HepG2 (cell line): ENCODE results near the gene HDGFL2. TPM values are rescaled to one million over a fixed set of nuclear protein-coding genes. Genes with fewer than 3 reads are reported as not detected.

Source experiments
- CHD2 ChIP-seq: IDR thresholded peaks from 2 replicates; pipeline ENCODE4 v1.6.1; 2011; ENCODE audit warnings: low read depth, low read length, improper control_type of control experiment
- HNRNPUL1 ChIP-seq: fragments of 200-400 bp; formaldehyde crosslinking; IDR thresholded peaks from 2 replicates; pipeline ENCODE4 v1.6.1; 2017; ENCODE audit warnings: low read depth, mild to moderate bottlenecking, low read length, moderate library complexity
- MZF1 ChIP-seq: sonication (generic); formaldehyde crosslinking; IDR thresholded peaks from 2 replicates; pipeline ENCODE4 v1.8.1; 2023; ENCODE audit warnings: mild to moderate bottlenecking, missing genetic modification reagents, borderline replicate concordance
- RBAK ChIP-seq: sonication (generic); formaldehyde crosslinking; IDR thresholded peaks from 2 replicates; pipeline ENCODE4 v1.5.1; 2020; ENCODE audit warnings: mild to moderate bottlenecking, missing genetic modification reagents
- U2AF1 ChIP-seq: fragments of 200-400 bp; formaldehyde crosslinking; optimal IDR thresholded peaks from 2 replicates; pipeline ENCODE3; 2017; ENCODE audit warnings: mild to moderate bottlenecking, low read depth, low read length
- ZFY ChIP-seq: sonication (generic); formaldehyde crosslinking; IDR thresholded peaks from 2 replicates; pipeline ENCODE4 v1.4.0; 2020; ENCODE audit warnings: missing genetic modification reagents
- ZMYM2 ChIP-seq: sonication (generic); formaldehyde crosslinking; IDR thresholded peaks from 2 replicates; pipeline ENCODE4 v1.8.0; 2022; ENCODE audit warnings: mild to moderate bottlenecking, missing genetic modification reagents
- ZNF616 ChIP-seq: sonication (generic); formaldehyde crosslinking; IDR thresholded peaks from 2 replicates; pipeline ENCODE4 v1.5.0; 2020; ENCODE audit warnings: low read depth, mild to moderate bottlenecking, missing genetic modification reagents
- ZNF776 ChIP-seq: sonication (generic); formaldehyde crosslinking; IDR thresholded peaks from 2 replicates; pipeline ENCODE4 v1.4.0; 2020; ENCODE audit warnings: mild to moderate bottlenecking, missing genetic modification reagents
- polyA plus RNA-seq, 8 experiments: library from polyadenylated mRNA; depleted of rRNA in 3 of 8; stranded (reverse) in 7 of 8; unstranded in 1 of 8; fragments of >200 nt; fragmentation: Illumina TruSeq in 4 of 8; extraction: Trizol in 4 of 8; gene quantifications; 2 replicates each; pipeline versions ENCODE4 v1.2.1 to v1.2.3, GENCODE V29; 2011 to 2016; ENCODE audit warnings: low read depth in 4 of 8, missing spikeins in 1 of 8, mixed read lengths in 1 of 8; ENCODE audit not compliant: insufficient read depth in 1 of 8
- total RNA-seq, 5 experiments: library from RNA; depleted of rRNA; stranded (reverse); fragments of >200 nt; fragmentation: Illumina TruSeq; extraction: Trizol; gene quantifications; 2 replicates each; pipeline ENCODE4 v1.2.3, GENCODE V29; 2016; ENCODE audit warnings: low read depth in 1 of 5
- TF ChIP-seq, protein P1 (sequence below): sonication (generic); formaldehyde crosslinking; IDR thresholded peaks from 2 replicates; pipeline ENCODE4 v1.5.1; 2020; ENCODE audit warnings: mild to moderate bottlenecking, moderate library complexity, missing genetic modification reagents
- TF ChIP-seq, protein P2 (sequence below): IDR thresholded peaks from 2 replicates; pipeline ENCODE4 v1.6.1; 2016; ENCODE audit warnings: low read depth, missing genetic modification reagents, missing compliant biosample characterization
- TF ChIP-seq, protein P3 (sequence below): sonication (generic); formaldehyde crosslinking; IDR thresholded peaks from 2 replicates; pipeline ENCODE4 v1.9.0; 2022; ENCODE audit warnings: low read depth, missing genetic modification reagents
- TF ChIP-seq, protein P4 (sequence below): sonication (generic); formaldehyde crosslinking; IDR thresholded peaks from 2 replicates; pipeline ENCODE4 v1.9.0; 2022; ENCODE audit warnings: missing genetic modification reagents, mild to moderate bottlenecking, borderline replicate concordance
- TF ChIP-seq, protein P5 (sequence below): sonication (generic); formaldehyde crosslinking; IDR thresholded peaks from 2 replicates; pipeline ENCODE4 v1.8.0; 2022; ENCODE audit warnings: missing genetic modification reagents, mild to moderate bottlenecking, borderline replicate concordance
- TF ChIP-seq, protein P6 (sequence below): sonication (generic); formaldehyde crosslinking; IDR thresholded peaks from 2 replicates; pipeline ENCODE4 v1.5.0; 2020; ENCODE audit warnings: missing genetic modification reagents, mild to moderate bottlenecking, borderline replicate concordance

HDGFL2 gene
- total and polyA plus RNA-seq, 2 of the 13 experiments (the other 11 are each of a cell fraction or from before 2014, with no cell fraction given): 20.0 to 51.1 TPM

DNA sequence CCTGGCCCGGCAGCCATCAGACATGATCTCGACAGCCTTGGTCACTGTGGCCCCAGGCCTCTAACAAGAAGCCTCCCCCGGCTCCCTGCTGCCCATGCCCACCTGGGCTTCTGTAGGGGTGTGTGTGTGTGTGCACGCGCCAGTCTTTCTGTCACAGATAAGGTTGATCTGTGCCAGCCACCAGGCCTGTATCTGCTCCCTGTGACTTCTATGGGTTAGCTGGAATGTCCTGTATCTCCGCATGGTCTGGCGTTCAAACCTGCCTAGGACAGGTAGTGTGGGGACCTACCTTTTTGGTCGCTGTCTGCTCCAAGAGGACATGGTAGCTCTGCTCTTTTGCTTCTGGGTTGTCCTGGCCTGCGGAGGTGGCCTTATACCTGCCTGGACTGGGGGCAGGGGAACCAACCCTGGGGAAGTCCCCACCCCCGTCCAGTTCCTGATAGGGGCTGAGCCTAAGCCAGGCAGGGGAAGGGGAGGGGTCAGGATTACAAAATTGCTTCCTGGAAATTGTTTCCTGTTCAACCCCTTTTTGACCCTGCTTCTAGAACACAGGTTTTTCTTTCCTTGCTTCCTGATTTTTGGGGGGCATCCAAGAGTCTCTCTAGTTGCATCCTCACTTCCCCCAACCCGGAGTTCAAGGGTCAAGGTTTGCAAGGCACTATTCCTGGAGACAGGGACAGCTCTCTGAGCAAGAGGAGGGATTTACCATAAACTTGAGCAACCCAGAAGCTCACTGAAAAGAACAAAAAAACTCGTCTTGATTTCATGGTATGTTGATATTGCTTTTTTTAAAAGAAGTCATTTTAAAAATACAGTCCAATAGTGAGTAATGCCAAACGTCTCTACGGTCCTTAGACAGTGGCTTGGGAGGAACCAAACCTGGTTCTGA is 67.8 kb downstream of the HDGFL2 start, which contains the start of gene LRG1 (continued):
- no peak for TF ChIP-seq HNRNPUL1
- TF ChIP-seq ZNF616 (CRISPR knock-in tag): no peak
- TF ChIP-seq ZMYM2: no peak
- TF ChIP-seq, protein P1, sequence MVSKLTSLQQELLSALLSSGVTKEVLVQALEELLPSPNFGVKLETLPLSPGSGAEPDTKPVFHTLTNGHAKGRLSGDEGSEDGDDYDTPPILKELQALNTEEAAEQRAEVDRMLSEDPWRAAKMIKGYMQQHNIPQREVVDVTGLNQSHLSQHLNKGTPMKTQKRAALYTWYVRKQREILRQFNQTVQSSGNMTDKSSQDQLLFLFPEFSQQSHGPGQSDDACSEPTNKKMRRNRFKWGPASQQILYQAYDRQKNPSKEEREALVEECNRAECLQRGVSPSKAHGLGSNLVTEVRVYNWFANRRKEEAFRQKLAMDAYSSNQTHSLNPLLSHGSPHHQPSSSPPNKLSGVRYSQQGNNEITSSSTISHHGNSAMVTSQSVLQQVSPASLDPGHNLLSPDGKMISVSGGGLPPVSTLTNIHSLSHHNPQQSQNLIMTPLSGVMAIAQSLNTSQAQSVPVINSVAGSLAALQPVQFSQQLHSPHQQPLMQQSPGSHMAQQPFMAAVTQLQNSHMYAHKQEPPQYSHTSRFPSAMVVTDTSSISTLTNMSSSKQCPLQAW (CRISPR knock-in tag): peak; percentile 59
- no peak for TF ChIP-seq ZNF776
- TF ChIP-seq, protein P2, sequence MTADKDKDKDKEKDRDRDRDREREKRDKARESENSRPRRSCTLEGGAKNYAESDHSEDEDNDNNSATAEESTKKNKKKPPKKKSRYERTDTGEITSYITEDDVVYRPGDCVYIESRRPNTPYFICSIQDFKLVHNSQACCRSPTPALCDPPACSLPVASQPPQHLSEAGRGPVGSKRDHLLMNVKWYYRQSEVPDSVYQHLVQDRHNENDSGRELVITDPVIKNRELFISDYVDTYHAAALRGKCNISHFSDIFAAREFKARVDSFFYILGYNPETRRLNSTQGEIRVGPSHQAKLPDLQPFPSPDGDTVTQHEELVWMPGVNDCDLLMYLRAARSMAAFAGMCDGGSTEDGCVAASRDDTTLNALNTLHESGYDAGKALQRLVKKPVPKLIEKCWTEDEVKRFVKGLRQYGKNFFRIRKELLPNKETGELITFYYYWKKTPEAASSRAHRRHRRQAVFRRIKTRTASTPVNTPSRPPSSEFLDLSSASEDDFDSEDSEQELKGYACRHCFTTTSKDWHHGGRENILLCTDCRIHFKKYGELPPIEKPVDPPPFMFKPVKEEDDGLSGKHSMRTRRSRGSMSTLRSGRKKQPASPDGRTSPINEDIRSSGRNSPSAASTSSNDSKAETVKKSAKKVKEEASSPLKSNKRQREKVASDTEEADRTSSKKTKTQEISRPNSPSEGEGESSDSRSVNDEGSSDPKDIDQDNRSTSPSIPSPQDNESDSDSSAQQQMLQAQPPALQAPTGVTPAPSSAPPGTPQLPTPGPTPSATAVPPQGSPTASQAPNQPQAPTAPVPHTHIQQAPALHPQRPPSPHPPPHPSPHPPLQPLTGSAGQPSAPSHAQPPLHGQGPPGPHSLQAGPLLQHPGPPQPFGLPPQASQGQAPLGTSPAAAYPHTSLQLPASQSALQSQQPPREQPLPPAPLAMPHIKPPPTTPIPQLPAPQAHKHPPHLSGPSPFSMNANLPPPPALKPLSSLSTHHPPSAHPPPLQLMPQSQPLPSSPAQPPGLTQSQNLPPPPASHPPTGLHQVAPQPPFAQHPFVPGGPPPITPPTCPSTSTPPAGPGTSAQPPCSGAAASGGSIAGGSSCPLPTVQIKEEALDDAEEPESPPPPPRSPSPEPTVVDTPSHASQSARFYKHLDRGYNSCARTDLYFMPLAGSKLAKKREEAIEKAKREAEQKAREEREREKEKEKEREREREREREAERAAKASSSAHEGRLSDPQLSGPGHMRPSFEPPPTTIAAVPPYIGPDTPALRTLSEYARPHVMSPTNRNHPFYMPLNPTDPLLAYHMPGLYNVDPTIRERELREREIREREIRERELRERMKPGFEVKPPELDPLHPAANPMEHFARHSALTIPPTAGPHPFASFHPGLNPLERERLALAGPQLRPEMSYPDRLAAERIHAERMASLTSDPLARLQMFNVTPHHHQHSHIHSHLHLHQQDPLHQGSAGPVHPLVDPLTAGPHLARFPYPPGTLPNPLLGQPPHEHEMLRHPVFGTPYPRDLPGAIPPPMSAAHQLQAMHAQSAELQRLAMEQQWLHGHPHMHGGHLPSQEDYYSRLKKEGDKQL (CRISPR knock-in tag): no peak
- TF ChIP-seq, protein P3, sequence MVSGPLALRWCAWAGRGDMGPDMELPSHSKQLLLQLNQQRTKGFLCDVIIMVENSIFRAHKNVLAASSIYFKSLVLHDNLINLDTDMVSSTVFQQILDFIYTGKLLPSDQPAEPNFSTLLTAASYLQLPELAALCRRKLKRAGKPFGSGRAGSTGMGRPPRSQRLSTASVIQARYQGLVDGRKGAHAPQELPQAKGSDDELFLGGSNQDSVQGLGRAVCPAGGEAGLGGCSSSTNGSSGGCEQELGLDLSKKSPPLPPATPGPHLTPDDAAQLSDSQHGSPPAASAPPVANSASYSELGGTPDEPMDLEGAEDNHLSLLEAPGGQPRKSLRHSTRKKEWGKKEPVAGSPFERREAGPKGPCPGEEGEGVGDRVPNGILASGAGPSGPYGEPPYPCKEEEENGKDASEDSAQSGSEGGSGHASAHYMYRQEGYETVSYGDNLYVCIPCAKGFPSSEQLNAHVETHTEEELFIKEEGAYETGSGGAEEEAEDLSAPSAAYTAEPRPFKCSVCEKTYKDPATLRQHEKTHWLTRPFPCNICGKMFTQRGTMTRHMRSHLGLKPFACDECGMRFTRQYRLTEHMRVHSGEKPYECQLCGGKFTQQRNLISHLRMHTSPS (CRISPR knock-in tag): peak; percentile 75; the same call in 1 of the 2 replicates
- TF ChIP-seq, protein P4, sequence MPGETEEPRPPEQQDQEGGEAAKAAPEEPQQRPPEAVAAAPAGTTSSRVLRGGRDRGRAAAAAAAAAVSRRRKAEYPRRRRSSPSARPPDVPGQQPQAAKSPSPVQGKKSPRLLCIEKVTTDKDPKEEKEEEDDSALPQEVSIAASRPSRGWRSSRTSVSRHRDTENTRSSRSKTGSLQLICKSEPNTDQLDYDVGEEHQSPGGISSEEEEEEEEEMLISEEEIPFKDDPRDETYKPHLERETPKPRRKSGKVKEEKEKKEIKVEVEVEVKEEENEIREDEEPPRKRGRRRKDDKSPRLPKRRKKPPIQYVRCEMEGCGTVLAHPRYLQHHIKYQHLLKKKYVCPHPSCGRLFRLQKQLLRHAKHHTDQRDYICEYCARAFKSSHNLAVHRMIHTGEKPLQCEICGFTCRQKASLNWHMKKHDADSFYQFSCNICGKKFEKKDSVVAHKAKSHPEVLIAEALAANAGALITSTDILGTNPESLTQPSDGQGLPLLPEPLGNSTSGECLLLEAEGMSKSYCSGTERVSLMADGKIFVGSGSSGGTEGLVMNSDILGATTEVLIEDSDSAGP (CRISPR knock-in tag): no peak; the same call in 1 of the 2 replicates
- no peak for TF ChIP-seq MZF1
- no peak for TF ChIP-seq CHD2
- TF ChIP-seq RBAK (CRISPR knock-in tag): 0 out of 2 replicates have a peak, but pooled peaks have one; percentile 31
- TF ChIP-seq, protein P5, sequence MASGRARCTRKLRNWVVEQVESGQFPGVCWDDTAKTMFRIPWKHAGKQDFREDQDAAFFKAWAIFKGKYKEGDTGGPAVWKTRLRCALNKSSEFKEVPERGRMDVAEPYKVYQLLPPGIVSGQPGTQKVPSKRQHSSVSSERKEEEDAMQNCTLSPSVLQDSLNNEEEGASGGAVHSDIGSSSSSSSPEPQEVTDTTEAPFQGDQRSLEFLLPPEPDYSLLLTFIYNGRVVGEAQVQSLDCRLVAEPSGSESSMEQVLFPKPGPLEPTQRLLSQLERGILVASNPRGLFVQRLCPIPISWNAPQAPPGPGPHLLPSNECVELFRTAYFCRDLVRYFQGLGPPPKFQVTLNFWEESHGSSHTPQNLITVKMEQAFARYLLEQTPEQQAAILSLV (CRISPR knock-in tag): no peak
- peak; percentile 65; the same call in 1 of the 2 replicates for TF ChIP-seq ZFY (CRISPR knock-in tag)
- TF ChIP-seq U2AF1: no peak
- TF ChIP-seq, protein P6, sequence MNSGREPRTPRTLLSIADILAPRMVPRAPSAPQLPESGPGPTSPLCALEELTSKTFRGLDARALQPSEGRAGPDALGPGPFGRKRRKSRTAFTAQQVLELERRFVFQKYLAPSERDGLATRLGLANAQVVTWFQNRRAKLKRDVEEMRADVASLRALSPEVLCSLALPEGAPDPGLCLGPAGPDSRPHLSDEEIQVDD (CRISPR knock-in tag): no peak
